Frontal cortex (tissue), 4 donors: ENCODE data around the gene GLT6D1. TPM values are rescaled to one million over a fixed set of nuclear protein-coding genes. Genes with fewer than 3 reads are reported as not detected.
"Not testable (repeated sequence)": the region's sequence is repeated elsewhere in the genome, so short reads cannot be mapped to it uniquely, and the experiment has no call there.

Experiments used
- DNase-seq, 2 donors: peaks; one replicate each; pipeline ENCODE4 v3.0.0; 2012; ENCODE audit warnings: low spot score in 2 of 2
- FAIRE-seq: peaks from 2 replicates; lab custom pipeline; 2012; peaks lifted over from hg19 to GRCh38; lab: Jason Lieb, UNC
- total RNA-seq: library from RNA; depleted of rRNA; stranded (reverse); fragments of >200 nt; gene quantifications from one replicate; pipeline ENCODE4 v1.2.3, GENCODE V29; 2014
- donor health status: control.
- donor health status: control.
- donor health status: control.

Gene GLT6D1
- total RNA-seq = not detected

GRCh38 chr9:135639196-135639595, at the start of gene GLT6D1:
GLT6D1 (minus strand) TSS chr9:135639540; CDS start chr9:135639187, 353 bp downstream.
- FAIRE-seq (no peak), DNase-seq (no peak)

- no peak for DNase-seq
- no peak for FAIRE-seq
These were observed 49.7 kb upstream of the GLT6D1 start for GRCh38 chr9:135689011-135689410.

- DNase-seq (no peak), FAIRE-seq (no peak)
These were observed 47.9 kb upstream of the GLT6D1 start for GRCh38 chr9:135687216-135687615.

GRCh38 chr9:135684691-135685090, 45.4 kb upstream of the GLT6D1 start:
- no peak for FAIRE-seq

GRCh38 chr9:135683401-135684034, 44.2 kb upstream of the GLT6D1 start:
- FAIRE-seq = no peak
- no peak for DNase-seq

More at GRCh38 chr9:135684691-135685090, 45.4 kb upstream of the GLT6D1 start:
- DNase-seq = no peak

GRCh38 chr9:135681161-135681560, 41.8 kb upstream of the GLT6D1 start:
- FAIRE-seq = no peak
- DNase-seq = no peak

- DNase-seq (no peak), FAIRE-seq (no peak)
These were observed 40.7 kb upstream of the GLT6D1 start for GRCh38 chr9:135680056-135680455.

GRCh38 chr9:135678236-135679017, 39.1 kb upstream of the GLT6D1 start:
- no peak for FAIRE-seq
- no peak for DNase-seq

- DNase-seq = no peak
- FAIRE-seq = no peak
These were observed 38.4 kb upstream of the GLT6D1 start for GRCh38 chr9:135677641-135678168.

- no peak for FAIRE-seq
These were observed 37.6 kb upstream of the GLT6D1 start for GRCh38 chr9:135676891-135677290.

GRCh38 chr9:135674977-135675376, 35.6 kb upstream of the GLT6D1 start:
- DNase-seq (no peak), FAIRE-seq (no peak)

More at GRCh38 chr9:135676891-135677290, 37.6 kb upstream of the GLT6D1 start:
- DNase-seq = no peak

GRCh38 chr9:135673941-135674340, 34.6 kb upstream of the GLT6D1 start:
- DNase-seq (no peak), FAIRE-seq (no peak)

GRCh38 chr9:135672786-135673185, 33.4 kb upstream of the GLT6D1 start:
- FAIRE-seq, DNase-seq: not testable (repeated sequence)

- no peak for FAIRE-seq
- DNase-seq = no peak
These were observed 32.3 kb upstream of the GLT6D1 start for GRCh38 chr9:135671591-135672041.

GRCh38 chr9:135670721-135671590, 31.6 kb upstream of the GLT6D1 start:
- FAIRE-seq (no peak), DNase-seq (no peak)

GRCh38 chr9:135669616-135670285, 30.4 kb upstream of the GLT6D1 start:
- DNase-seq (no peak), FAIRE-seq (no peak)

- FAIRE-seq, DNase-seq: not testable (repeated sequence)
These were observed 29.7 kb upstream of the GLT6D1 start for GRCh38 chr9:135669018-135669417.

GRCh38 chr9:135667463-135668001, 28.2 kb upstream of the GLT6D1 start:
- DNase-seq = peak in 1 of 2 donors; percentile 57
- no peak for FAIRE-seq
